Measurements from ENCODE around the gene APC. TPM values are rescaled to one million over a fixed set of nuclear protein-coding genes. Genes with fewer than 3 reads are reported as not detected.

APC gene
- total and polyA plus RNA-seq, 2 donors (not counting 3 experiments of a cell fraction or from before 2014, with no cell fraction given), result 11.2 to 39.6 TPM

GRCh38 chr5:112878101-112878500 is 140.4 kb downstream of the APC start:
- Histone ChIP-seq H3K27ac (ENCODE audit: insufficient read depth, low read depth, low read length) (no peak overlapping the region), H3K27me3 (ENCODE audit: control insufficient read depth in 2 of 2, insufficient read depth in 2 of 2, low read length in 2 of 2) (no peaks in the 10 kb centered on the region), H3K4me3 (replicated peaks in 1 of 3; ENCODE audit: insufficient read depth in 1 of 3, low read depth in 1 of 3, low read length in 3 of 3) (no peak overlapping the region), H3K9me1 (replicated peaks; ENCODE audit: control insufficient read depth, extremely low read depth, insufficient read depth, low read length) (no peaks in the 10 kb centered on the region), H3K9ac (replicated peaks; ENCODE audit: extremely low read depth, insufficient read depth, low read length) (no peak overlapping the region), H2AFZ (ENCODE audit: low read depth, low read length) (no peak overlapping the region), H3K79me2 (ENCODE audit: control insufficient read depth, insufficient read depth, low read length) (peaks cover 2% of the 10 kb centered on the region), H3K9me3 (replicated peaks; ENCODE audit: control insufficient read depth, insufficient read depth, low read length) (no peaks in the 10 kb centered on the region), H4K20me1 (replicated peaks; ENCODE audit: control insufficient read depth, extremely low read depth, insufficient read depth, low read length) (no peaks in the 10 kb centered on the region), H3K36me3 (ENCODE audit: control insufficient read depth in 2 of 2, extremely low read depth in 1 of 2, insufficient read depth in 2 of 2, low read length in 2 of 2) (peaks cover 9 to 14% of the 10 kb centered on the region in 2 experiments), H3K4me1 (ENCODE audit: control insufficient read depth, extremely low read depth, insufficient read depth, low read length) (peaks cover 4% of the 10 kb centered on the region), H3K4me2 (ENCODE audit: insufficient read depth, low read length) (no peak overlapping the region)
- no peak for DNase-seq (ENCODE audit: low read depth, low spot score)
- TF ChIP-seq MYC (IDR thresholded peaks at IDR 0.05; ENCODE audit: low read depth, low read length) (no peak), GATA2 (IDR thresholded peaks at IDR 0.05; ENCODE audit: insufficient read depth, insufficient read length, low read depth, low read length) (no peak), FOS (IDR thresholded peaks at IDR 0.05; ENCODE audit: borderline replicate concordance, insufficient read depth, low read length) (no peak), EZH2 (IDR thresholded peaks at IDR 0.05; ENCODE audit: borderline replicate concordance, low read depth, low read length, severe bottlenecking) (no peak), POLR2AphosphoS5 (IDR thresholded peaks at IDR 0.05; ENCODE audit: insufficient read depth, low read depth, low read length) (no peak), MAX (IDR thresholded peaks at IDR 0.05; ENCODE audit: insufficient read depth, insufficient read length) (no peak), POLR2A (IDR thresholded peaks at IDR 0.05; ENCODE audit: low read depth, low read length) (no peak), JUN (IDR thresholded peaks at IDR 0.05; ENCODE audit: borderline replicate concordance, insufficient read depth, insufficient read length, low read depth) (no peak)
- TF ChIP-seq, protein P1, sequence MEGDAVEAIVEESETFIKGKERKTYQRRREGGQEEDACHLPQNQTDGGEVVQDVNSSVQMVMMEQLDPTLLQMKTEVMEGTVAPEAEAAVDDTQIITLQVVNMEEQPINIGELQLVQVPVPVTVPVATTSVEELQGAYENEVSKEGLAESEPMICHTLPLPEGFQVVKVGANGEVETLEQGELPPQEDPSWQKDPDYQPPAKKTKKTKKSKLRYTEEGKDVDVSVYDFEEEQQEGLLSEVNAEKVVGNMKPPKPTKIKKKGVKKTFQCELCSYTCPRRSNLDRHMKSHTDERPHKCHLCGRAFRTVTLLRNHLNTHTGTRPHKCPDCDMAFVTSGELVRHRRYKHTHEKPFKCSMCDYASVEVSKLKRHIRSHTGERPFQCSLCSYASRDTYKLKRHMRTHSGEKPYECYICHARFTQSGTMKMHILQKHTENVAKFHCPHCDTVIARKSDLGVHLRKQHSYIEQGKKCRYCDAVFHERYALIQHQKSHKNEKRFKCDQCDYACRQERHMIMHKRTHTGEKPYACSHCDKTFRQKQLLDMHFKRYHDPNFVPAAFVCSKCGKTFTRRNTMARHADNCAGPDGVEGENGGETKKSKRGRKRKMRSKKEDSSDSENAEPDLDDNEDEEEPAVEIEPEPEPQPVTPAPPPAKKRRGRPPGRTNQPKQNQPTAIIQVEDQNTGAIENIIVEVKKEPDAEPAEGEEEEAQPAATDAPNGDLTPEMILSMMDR (IDR thresholded peaks at IDR 0.05; ENCODE audit: extremely low read depth in 1 of 2, insufficient read depth in 1 of 2, low read depth in 1 of 2, low read length in 2 of 2), result no peak
- no TSS peak for BruUV-seq (replicated peaks)
- FAIRE-seq, result peak; percentile 63
- POLR2A ChIA-PET, result no interaction called here
- CTCF ChIA-PET, result interaction anchor here (1.4 kb wide), 1 partner anchor 30 kb away, joined by 6 read pairs; no protein-coding TSS in a partner anchor
- dilution Hi-C loops (cut with MboI; ENCODE audit: extremely low pct_ligation_motif_present, low sequenced_read_pairs), result no loop called here
- intact Hi-C loops (cut with micrococcal nuclease), result no loop called here

All from endothelial cell of umbilical vein (primary cell).